HL-60 (cell line): Measurements from ENCODE around the gene FARSB.
"Not testable (repeated sequence)": the region's sequence is repeated elsewhere in the genome, so short reads cannot be mapped to it uniquely, and the experiment has no call there.

Experiments
- DNase-seq, 2 experiments: peaks; one replicate each; pipeline ENCODE4 v3.0.0-alpha.2; 2010 to 2020; ENCODE audit warnings: low read depth in 1 of 2, low spot score in 1 of 2
- H3K27ac ChIP-seq: fragments of 250-450 bp; sonication (Bioruptor Pico); replicated peaks from 2 replicates; pipeline ENCODE4 v1.5.1; 2020; ENCODE audit warnings: mild to moderate bottlenecking, moderate library complexity
- H3K27me3 ChIP-seq: fragments of 250-450 bp; sonication (Bioruptor Pico); 2 replicates; pipeline ENCODE4 v1.5.1; 2021; ENCODE audit warnings: mild to moderate bottlenecking, moderate library complexity; ENCODE audit not compliant: insufficient read depth, poor library complexity, severe bottlenecking
- H3K4me3 ChIP-seq: replicated peaks from 2 replicates; pipeline ENCODE4 v1.5.1; 2011; ENCODE audit warnings: mild to moderate bottlenecking, control low read depth, low read length; ENCODE audit not compliant: insufficient read depth
- CTCF ChIP-seq: IDR thresholded peaks from one replicate; pipeline ENCODE4 v1.5.1; 2011; ENCODE audit warnings: low read length, control low read depth, inconsistent platforms; ENCODE audit not compliant: insufficient read depth
- GABPA ChIP-seq: IDR thresholded peaks from 2 replicates; pipeline ENCODE4 v1.6.1; 2012; ENCODE audit warnings: low read depth
- POLR2AphosphoS5 ChIP-seq: IDR thresholded peaks from 2 replicates; pipeline ENCODE4 v1.6.1; 2012; ENCODE audit warnings: low read depth
- REST ChIP-seq: IDR thresholded peaks from 2 replicates; pipeline ENCODE4 v1.6.1; 2012; ENCODE audit warnings: low read depth; ENCODE audit not compliant: insufficient replicate concordance
- SPI1 ChIP-seq: IDR thresholded peaks from 2 replicates; pipeline ENCODE4 v1.6.1; 2012; ENCODE audit warnings: low read depth, mild to moderate bottlenecking, borderline replicate concordance

FARSB gene

GRCh38 chr2:222592176-222592575, 63.7 kb downstream of the FARSB start:
- TF ChIP-seq POLR2AphosphoS5 = no peak
- no peak for TF ChIP-seq GABPA
- no peak for TF ChIP-seq REST
- TF ChIP-seq SPI1 = no peak
- no peak for TF ChIP-seq CTCF
- H3K27ac ChIP-seq = no peak overlapping the region
- no peak for DNase-seq

GRCh38 chr2:222591661-222592060, 64.2 kb downstream of the FARSB start:
- Histone ChIP-seq H3K27ac (no peak overlapping the region), H3K4me3 (no peak overlapping the region)
- TF ChIP-seq POLR2AphosphoS5 (no peak), GABPA (no peak), SPI1 (no peak), REST (no peak), CTCF (no peak)

More at GRCh38 chr2:222592176-222592575, 63.7 kb downstream of the FARSB start:
- no peaks in the 10 kb centered on the region for H3K27me3 ChIP-seq
- H3K4me3 ChIP-seq = no peak overlapping the region

GRCh38 chr2:222584589-222584988, 71.3 kb downstream of the FARSB start:
- H3K27ac ChIP-seq, H3K4me3 ChIP-seq, DNase-seq, H3K27me3 ChIP-seq: not testable (repeated sequence)

More at GRCh38 chr2:222591661-222592060, 64.2 kb downstream of the FARSB start:
- DNase-seq = no peak
- H3K27me3 ChIP-seq = no peaks in the 10 kb centered on the region

- Histone ChIP-seq H3K27me3 (no peaks in the 10 kb centered on the region), H3K4me3 (no peak overlapping the region), H3K27ac (no peak overlapping the region)
- no peak for TF ChIP-seq POLR2AphosphoS5
- no peak for TF ChIP-seq CTCF
- no peak for DNase-seq
These were observed 73.0 kb downstream of the FARSB start for GRCh38 chr2:222582928-222583327.
